WTC11 (cell line): ENCODE results near the gene ANKRD36.
"Not testable (repeated sequence)": the region's sequence is repeated elsewhere in the genome, so short reads cannot be mapped to it uniquely, and the experiment has no call there.

Experiments
- ATF2 ChIP-seq: sonication (generic); formaldehyde crosslinking; IDR thresholded peaks from 2 replicates; pipeline ENCODE4 v1.8.1; 2022; ENCODE audit warnings: low read depth, missing genetic modification reagents, borderline replicate concordance
- ATF3 ChIP-seq: sonication (generic); formaldehyde crosslinking; conservative IDR thresholded peaks from 2 replicates; pipeline ENCODE4 v1.8.1; 2022; ENCODE audit warnings: mild to moderate bottlenecking, missing genetic modification reagents
- CBFB ChIP-seq: sonication (generic); formaldehyde crosslinking; IDR thresholded peaks from 2 replicates; pipeline ENCODE4 v1.8.1; 2022; ENCODE audit warnings: mild to moderate bottlenecking, low read depth, missing genetic modification reagents
- CREM ChIP-seq: sonication (generic); formaldehyde crosslinking; IDR thresholded peaks from 2 replicates; pipeline ENCODE4 v1.8.1; 2022; ENCODE audit warnings: mild to moderate bottlenecking, missing genetic modification reagents, moderate library complexity
- CTCF ChIP-seq: fragments of 200-600 bp; IDR thresholded peaks from 2 replicates; pipeline ENCODE4 v1.8.0; 2022; ENCODE audit warnings: antibody characterized with exemption
- ELF4 ChIP-seq: sonication (generic); formaldehyde crosslinking; IDR thresholded peaks from 2 replicates; pipeline ENCODE4 v1.8.1; 2022; ENCODE audit warnings: low read depth, mild to moderate bottlenecking, moderate library complexity, missing genetic modification reagents
- TEAD4 ChIP-seq: sonication (generic); formaldehyde crosslinking; IDR thresholded peaks from 2 replicates; pipeline ENCODE4 v1.8.0; 2022; ENCODE audit warnings: mild to moderate bottlenecking, missing genetic modification reagents
- USF1 ChIP-seq: sonication (generic); formaldehyde crosslinking; IDR thresholded peaks from 2 replicates; pipeline ENCODE4 v1.8.0; 2022; ENCODE audit warnings: mild to moderate bottlenecking, missing genetic modification reagents
- ZNF219 ChIP-seq: sonication (generic); formaldehyde crosslinking; IDR thresholded peaks from 2 replicates; pipeline ENCODE4 v1.8.0; 2023; ENCODE audit warnings: missing genetic modification reagents, mild to moderate bottlenecking, borderline replicate concordance

- not testable (repeated sequence) for TF ChIP-seq CBFB (CRISPR knock-in tag); USF1; ELF4; ATF2 (CRISPR knock-in tag); CTCF; CREM (CRISPR knock-in tag); ZNF219 (CRISPR knock-in tag); ATF3 (CRISPR knock-in tag); TEAD4 (CRISPR knock-in tag)
These were observed 6.1 kb upstream of the ANKRD36 start for GRCh38 chr2:97106878-97107277.
